ENCODE data around the gene FTO.

GRCh38 chr16:54056921-54057320 lies 353.0 kb downstream of the FTO start:
- no peak for TF ChIP-seq CTCF (IDR thresholded peaks at IDR 0.05 in 4 of 5, conservative IDR thresholded peaks at IDR 0.05 in 1 of 5)
- TF ChIP-seq POLR2A (IDR thresholded peaks at IDR 0.05), result no peak

Data from gastrocnemius medialis (tissue), 4 donors.